BE2C (cell line): ENCODE data around the gene AHI1.

Source experiments
- DNase-seq: peaks from one replicate; pipeline ENCODE4 v3.0.0-alpha.2; 2020
- H3K27me3 ChIP-seq: fragments of 250-450 bp; sonication (Bioruptor Pico); 2 replicates; pipeline ENCODE4 v1.5.1; 2020; ENCODE audit warnings: mild to moderate bottlenecking
- H3K36me3 ChIP-seq: fragments of 250-450 bp; sonication (Bioruptor Pico); 2 replicates; pipeline ENCODE4 v1.5.1; 2020; ENCODE audit warnings: mild to moderate bottlenecking
- H3K4me1 ChIP-seq: fragments of 250-450 bp; sonication (Bioruptor Pico); 2 replicates; pipeline ENCODE4 v1.5.1; 2020
- H3K4me3 ChIP-seq: 2 replicates; pipeline ENCODE4 v1.5.1; 2011; ENCODE audit warnings: low read depth, low read length
- H3K9me3 ChIP-seq: fragments of 250-450 bp; sonication (Bioruptor Pico); 2 replicates; pipeline ENCODE4 v1.5.1; 2020
- CTCF ChIP-seq: IDR thresholded peaks from 2 replicates; pipeline ENCODE4 v1.5.1; 2012; ENCODE audit warnings: mild to moderate bottlenecking, low read depth, low read length

The AHI1 gene

GRCh38 chr6:135458051-135458450 lies 39.5 kb downstream of the AHI1 start:
- no peak for TF ChIP-seq CTCF
- Histone ChIP-seq H3K9me3 (no peaks in the 10 kb centered on the region), H3K4me3 (no peak overlapping the region), H3K36me3 (no peaks in the 10 kb centered on the region), H3K4me1 (no peaks in the 10 kb centered on the region), H3K27me3 (no peaks in the 10 kb centered on the region)
- DNase-seq = no peak

DNA sequence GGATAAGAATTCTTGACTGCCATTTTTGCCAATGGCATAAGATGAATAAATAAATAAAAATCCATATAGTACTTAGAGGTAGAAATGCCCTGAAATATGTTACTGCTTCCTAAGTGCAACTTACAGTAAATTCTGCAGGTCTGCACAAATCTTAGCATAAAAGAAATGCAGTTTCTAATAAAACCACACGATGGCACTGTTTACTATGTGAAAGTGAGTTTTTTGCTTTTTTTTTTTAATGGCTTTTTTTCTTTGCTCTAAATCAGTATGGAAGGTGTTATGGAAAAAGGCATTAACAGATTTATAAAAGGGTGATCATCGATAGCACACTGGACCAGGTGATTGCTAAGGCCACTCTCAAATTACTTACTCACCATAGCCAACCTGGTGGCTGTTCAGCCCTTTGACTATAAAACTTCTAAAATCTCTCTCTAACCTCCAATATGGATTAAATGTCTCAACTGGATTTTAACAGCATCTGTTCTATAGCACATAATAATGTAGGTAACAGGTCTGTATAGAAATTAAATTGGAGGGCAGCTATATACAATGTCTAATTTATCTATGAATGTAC lies 45.8 kb downstream of the AHI1 start:
- TF ChIP-seq CTCF = peak; percentile 56
- no peak overlapping the region for H3K4me3 ChIP-seq
- no peaks in the 10 kb centered on the region for H3K4me1 ChIP-seq
- peaks cover 2% of the 10 kb centered on the region; the same call in 1 of the 2 replicates for H3K36me3 ChIP-seq
- DNase-seq = no peak
- H3K9me3 ChIP-seq = no peaks in the 10 kb centered on the region
- no peaks in the 10 kb centered on the region for H3K27me3 ChIP-seq

DNA sequence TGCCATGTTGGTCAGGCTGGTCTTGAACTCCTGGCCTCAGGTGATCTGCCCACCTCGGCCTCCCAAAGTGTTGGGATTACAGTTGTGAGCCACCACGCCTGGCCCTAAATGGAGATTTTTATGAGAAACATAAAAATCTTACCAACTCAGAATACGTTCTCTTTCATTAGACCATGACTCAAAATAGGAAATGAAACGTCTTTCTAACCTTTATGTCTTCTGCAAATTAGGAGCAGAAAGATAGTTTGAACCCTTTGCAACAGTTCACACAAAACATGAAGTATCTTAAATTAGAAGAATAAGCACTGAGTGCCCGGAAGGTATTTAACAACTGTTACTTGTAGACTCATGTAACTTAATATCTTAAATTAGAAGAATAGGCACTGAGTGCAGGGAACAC lies 48.3 kb downstream of the AHI1 start:
- DNase-seq = no peak
- H3K4me1 ChIP-seq = no peaks in the 10 kb centered on the region
- H3K9me3 ChIP-seq = no peaks in the 10 kb centered on the region
- H3K27me3 ChIP-seq = no peaks in the 10 kb centered on the region
- no peak overlapping the region for H3K4me3 ChIP-seq
- peaks cover 2% of the 10 kb centered on the region; the same call in 1 of the 2 replicates for H3K36me3 ChIP-seq
- no peak for TF ChIP-seq CTCF

- no peaks in the 10 kb centered on the region for H3K9me3 ChIP-seq
- TF ChIP-seq CTCF = no peak
- H3K4me1 ChIP-seq = no peaks in the 10 kb centered on the region
- no peaks in the 10 kb centered on the region for H3K27me3 ChIP-seq
- H3K4me3 ChIP-seq = no peak overlapping the region
- DNase-seq = no peak
- H3K36me3 ChIP-seq = no peaks in the 10 kb centered on the region; the same call in 1 of the 2 replicates
These were observed 57.3 kb downstream of the AHI1 start for GRCh38 chr6:135440087-135440792.

- H3K27me3 ChIP-seq = no peaks in the 10 kb centered on the region
- no peak for DNase-seq
- no peak overlapping the region for H3K4me3 ChIP-seq
- no peak for TF ChIP-seq CTCF
- H3K9me3 ChIP-seq = no peaks in the 10 kb centered on the region
- no peaks in the 10 kb centered on the region; the same call in none of the 2 replicates for H3K36me3 ChIP-seq
- no peaks in the 10 kb centered on the region for H3K4me1 ChIP-seq
These were observed 58.0 kb downstream of the AHI1 start for GRCh38 chr6:135439549-135439948.

- DNase-seq = no peak
- Histone ChIP-seq H3K9me3 (no peaks in the 10 kb centered on the region), H3K36me3 (no peaks in the 10 kb centered on the region; the same call in none of the 2 replicates), H3K4me1 (no peaks in the 10 kb centered on the region), H3K4me3 (no peak overlapping the region), H3K27me3 (no peaks in the 10 kb centered on the region)
- TF ChIP-seq CTCF = peak; percentile 54
These were observed 58.5 kb downstream of the AHI1 start for GRCh38 chr6:135438907-135439535.
